ENCODE measurements around the gene GMPS. TPM values are rescaled to one million over a fixed set of nuclear protein-coding genes. Genes with fewer than 3 reads are reported as not detected.
A peak's percentile ranks its signal among the peaks of the same experiment; 100 is the strongest.

Gene GMPS
- total and polyA plus RNA-seq, 2 of the 13 experiments (the other 11 are each of a cell fraction or from before 2014, with no cell fraction given), result 29.6 to 85.5 TPM

DNA sequence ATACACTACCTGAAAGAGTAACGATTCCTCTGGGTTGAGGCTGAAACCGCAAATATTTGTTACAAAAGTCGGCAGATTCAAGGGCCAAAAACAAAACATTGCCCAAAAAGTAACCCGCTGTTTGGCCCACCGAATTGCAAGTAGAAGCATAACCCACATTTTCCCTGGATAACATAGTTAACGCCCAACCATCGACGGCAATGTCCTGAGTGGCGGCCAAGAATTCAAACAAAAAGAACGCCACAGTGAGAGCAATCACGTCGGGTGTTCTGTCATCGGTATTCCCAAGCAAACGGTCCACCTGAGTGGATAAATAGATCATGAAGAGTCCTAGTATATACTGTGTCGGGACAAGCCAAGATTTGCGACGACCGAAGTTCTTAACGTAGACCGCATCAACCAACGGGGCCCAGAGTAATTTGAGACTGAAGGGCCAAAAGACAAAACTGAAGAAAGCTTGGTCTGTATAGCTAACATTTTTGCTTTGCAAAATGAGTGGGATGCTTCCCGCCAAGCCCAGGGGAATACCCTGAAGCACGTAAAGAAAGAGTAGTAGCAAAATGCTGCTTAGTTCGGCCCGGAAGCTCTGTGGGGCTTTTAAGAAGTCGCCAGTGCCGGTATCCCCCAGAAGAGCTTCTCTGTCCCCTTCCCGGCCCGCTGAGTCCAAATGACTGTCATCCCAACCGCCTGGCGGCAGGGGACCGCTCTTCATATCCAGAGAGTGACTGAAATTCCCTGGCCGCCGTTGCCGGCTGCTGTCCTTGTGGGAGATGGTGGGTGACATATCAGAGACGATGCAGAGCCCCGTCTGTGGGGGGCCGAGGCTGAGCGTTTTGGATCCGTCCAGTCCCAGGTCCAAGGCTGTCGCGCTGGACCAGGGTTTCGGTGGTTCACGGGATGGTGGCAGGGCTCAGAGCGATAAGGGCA lies 17.0 kb upstream of the GMPS start (continued):
- TF ChIP-seq ZNF652 (CRISPR knock-in tag; IDR thresholded peaks at IDR 0.05; ENCODE audit: borderline replicate concordance, low read depth), result no peak
- TF ChIP-seq ZC3H13 (CRISPR knock-in tag; IDR thresholded peaks at IDR 0.05), result peak; percentile 19; the same call in 1 of the 2 replicates
- TF ChIP-seq ZNF737 (CRISPR knock-in tag; IDR thresholded peaks at IDR 0.05; ENCODE audit: borderline replicate concordance), result no peak; the same call in 1 of the 2 replicates
- peak; percentile 62 for TF ChIP-seq AGO2 (optimal IDR thresholded peaks at IDR 0.05; ENCODE audit: low read depth, low read length)
- TF ChIP-seq NFYB (CRISPR knock-in tag; IDR thresholded peaks at IDR 0.05), result no peak
- TF ChIP-seq, protein P1, sequence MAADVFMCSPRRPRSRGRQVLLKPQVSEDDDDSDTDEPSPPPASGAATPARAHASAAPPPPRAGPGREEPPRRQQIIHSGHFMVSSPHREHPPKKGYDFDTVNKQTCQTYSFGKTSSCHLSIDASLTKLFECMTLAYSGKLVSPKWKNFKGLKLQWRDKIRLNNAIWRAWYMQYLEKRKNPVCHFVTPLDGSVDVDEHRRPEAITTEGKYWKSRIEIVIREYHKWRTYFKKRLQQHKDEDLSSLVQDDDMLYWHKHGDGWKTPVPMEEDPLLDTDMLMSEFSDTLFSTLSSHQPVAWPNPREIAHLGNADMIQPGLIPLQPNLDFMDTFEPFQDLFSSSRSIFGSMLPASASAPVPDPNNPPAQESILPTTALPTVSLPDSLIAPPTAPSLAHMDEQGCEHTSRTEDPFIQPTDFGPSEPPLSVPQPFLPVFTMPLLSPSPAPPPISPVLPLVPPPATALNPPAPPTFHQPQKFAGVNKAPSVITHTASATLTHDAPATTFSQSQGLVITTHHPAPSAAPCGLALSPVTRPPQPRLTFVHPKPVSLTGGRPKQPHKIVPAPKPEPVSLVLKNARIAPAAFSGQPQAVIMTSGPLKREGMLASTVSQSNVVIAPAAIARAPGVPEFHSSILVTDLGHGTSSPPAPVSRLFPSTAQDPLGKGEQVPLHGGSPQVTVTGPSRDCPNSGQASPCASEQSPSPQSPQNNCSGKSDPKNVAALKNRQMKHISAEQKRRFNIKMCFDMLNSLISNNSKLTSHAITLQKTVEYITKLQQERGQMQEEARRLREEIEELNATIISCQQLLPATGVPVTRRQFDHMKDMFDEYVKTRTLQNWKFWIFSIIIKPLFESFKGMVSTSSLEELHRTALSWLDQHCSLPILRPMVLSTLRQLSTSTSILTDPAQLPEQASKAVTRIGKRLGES (CRISPR knock-in tag; IDR thresholded peaks at IDR 0.05; ENCODE audit: borderline replicate concordance), result no peak
- no peak for TF ChIP-seq ZNF33A (CRISPR knock-in tag; IDR thresholded peaks at IDR 0.05; ENCODE audit: borderline replicate concordance)
- TF ChIP-seq MAFK (conservative IDR thresholded peaks at IDR 0.05 in 1 of 2, IDR thresholded peaks at IDR 0.05 in 1 of 2; ENCODE audit: low read length in 2 of 2), result no peak
- peak; percentile 3; the same call in 1 of the 2 replicates for TF ChIP-seq ZNF747 (CRISPR knock-in tag; IDR thresholded peaks at IDR 0.05; ENCODE audit: borderline replicate concordance)
- 0 out of 2 replicates have a peak, but pooled peaks have one; percentile 7 for TF ChIP-seq ZNF224 (CRISPR knock-in tag; IDR thresholded peaks at IDR 0.05)
- TF ChIP-seq ZNF367 (CRISPR knock-in tag; IDR thresholded peaks at IDR 0.05; ENCODE audit: borderline replicate concordance), result no peak
- TF ChIP-seq, protein P2, sequence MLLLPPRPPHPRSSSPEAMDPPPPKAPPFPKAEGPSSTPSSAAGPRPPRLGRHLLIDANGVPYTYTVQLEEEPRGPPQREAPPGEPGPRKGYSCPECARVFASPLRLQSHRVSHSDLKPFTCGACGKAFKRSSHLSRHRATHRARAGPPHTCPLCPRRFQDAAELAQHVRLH (CRISPR knock-in tag; IDR thresholded peaks at IDR 0.05; ENCODE audit: borderline replicate concordance, low read depth), result no peak
- TF ChIP-seq, protein P3, sequence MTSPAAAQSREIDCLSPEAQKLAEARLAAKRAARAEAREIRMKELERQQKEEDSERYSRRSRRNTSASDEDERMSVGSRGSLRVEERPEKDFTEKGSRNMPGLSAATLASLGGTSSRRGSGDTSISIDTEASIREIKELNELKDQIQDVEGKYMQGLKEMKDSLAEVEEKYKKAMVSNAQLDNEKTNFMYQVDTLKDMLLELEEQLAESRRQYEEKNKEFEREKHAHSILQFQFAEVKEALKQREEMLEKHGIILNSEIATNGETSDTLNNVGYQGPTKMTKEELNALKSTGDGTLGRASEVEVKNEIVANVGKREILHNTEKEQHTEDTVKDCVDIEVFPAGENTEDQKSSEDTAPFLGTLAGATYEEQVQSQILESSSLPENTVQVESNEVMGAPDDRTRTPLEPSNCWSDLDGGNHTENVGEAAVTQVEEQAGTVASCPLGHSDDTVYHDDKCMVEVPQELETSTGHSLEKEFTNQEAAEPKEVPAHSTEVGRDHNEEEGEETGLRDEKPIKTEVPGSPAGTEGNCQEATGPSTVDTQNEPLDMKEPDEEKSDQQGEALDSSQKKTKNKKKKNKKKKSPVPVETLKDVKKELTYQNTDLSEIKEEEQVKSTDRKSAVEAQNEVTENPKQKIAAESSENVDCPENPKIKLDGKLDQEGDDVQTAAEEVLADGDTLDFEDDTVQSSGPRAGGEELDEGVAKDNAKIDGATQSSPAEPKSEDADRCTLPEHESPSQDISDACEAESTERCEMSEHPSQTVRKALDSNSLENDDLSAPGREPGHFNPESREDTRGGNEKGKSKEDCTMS (CRISPR knock-in tag; conservative IDR thresholded peaks at IDR 0.05), result no peak
- TF ChIP-seq PCBP1 (IDR thresholded peaks at IDR 0.05; ENCODE audit: borderline replicate concordance, low read depth, low read length), result no peak
- peak; percentile 15; the same call in 1 of the 2 replicates for TF ChIP-seq ZNF83 (CRISPR knock-in tag; IDR thresholded peaks at IDR 0.05; ENCODE audit: borderline replicate concordance)
- TF ChIP-seq, protein P4, sequence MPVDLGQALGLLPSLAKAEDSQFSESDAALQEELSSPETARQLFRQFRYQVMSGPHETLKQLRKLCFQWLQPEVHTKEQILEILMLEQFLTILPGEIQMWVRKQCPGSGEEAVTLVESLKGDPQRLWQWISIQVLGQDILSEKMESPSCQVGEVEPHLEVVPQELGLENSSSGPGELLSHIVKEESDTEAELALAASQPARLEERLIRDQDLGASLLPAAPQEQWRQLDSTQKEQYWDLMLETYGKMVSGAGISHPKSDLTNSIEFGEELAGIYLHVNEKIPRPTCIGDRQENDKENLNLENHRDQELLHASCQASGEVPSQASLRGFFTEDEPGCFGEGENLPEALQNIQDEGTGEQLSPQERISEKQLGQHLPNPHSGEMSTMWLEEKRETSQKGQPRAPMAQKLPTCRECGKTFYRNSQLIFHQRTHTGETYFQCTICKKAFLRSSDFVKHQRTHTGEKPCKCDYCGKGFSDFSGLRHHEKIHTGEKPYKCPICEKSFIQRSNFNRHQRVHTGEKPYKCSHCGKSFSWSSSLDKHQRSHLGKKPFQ (CRISPR knock-in tag; IDR thresholded peaks at IDR 0.05; ENCODE audit: insufficient replicate concordance), result peak; percentile 18
